Upper lobe of right lung (tissue), 1 donor: ENCODE results near the gene DNAJC11. TPM values are rescaled to one million over a fixed set of nuclear protein-coding genes. Genes with fewer than 3 reads are reported as not detected.

Source experiments
- ATAC-seq: fragments of 200-7000 bp; cut with Tn5 transposase; one replicate; pipeline ENCODE4 v1.9.1; 2020; ENCODE audit warnings: mild to moderate bottlenecking, moderate library complexity
- DNase-seq: peaks from one replicate; pipeline ENCODE4 v3.0.0-alpha.2; 2020
- H3K27ac ChIP-seq: fragments of 200-600 bp; one replicate; pipeline ENCODE4 v1.8.0; 2022
- H3K27me3 ChIP-seq: fragments of 200-600 bp; one replicate; pipeline ENCODE4 v1.8.0; 2022; ENCODE audit warnings: mild to moderate bottlenecking
- H3K36me3 ChIP-seq: fragments of 200-600 bp; one replicate; pipeline ENCODE4 v1.8.0; 2022
- H3K4me1 ChIP-seq: fragments of 200-600 bp; one replicate; pipeline ENCODE4 v1.8.0; 2022
- H3K4me3 ChIP-seq: fragments of 200-600 bp; one replicate; pipeline ENCODE4 v1.8.0; 2022; ENCODE audit warnings: mild to moderate bottlenecking
- H3K9me3 ChIP-seq: fragments of 200-600 bp; one replicate; pipeline ENCODE4 v1.8.0; 2022
- intact Hi-C: fragments of 100-400 bp; cut with DNase I; formaldehyde crosslinking; loops from one replicate; pipeline ENCODE4 v1.11.0; 2022
- long read RNA-seq: library from polyadenylated mRNA; unstranded; transcript quantifications from one replicate; pipeline ENCODE4 v2.0.0, GENCODE V29; 2021
- total RNA-seq: library from RNA; stranded (reverse); fragmentation: NEBNext Ultra II Directional; extraction: Animal tissue kit (Norgen Biotek cat#: 25700); gene quantifications from one replicate; pipeline ENCODE4 v1.2.1, GENCODE V29; 2021
- TF ChIP-seq, protein P1 (sequence below): fragments of 200-600 bp; IDR thresholded peaks from one replicate; pipeline ENCODE4 v1.8.0; 2022; ENCODE audit warnings: antibody characterized with exemption
- donor health status: DM: no; HTN: yes; CAD: no; lungs with severe emphysema.

Gene DNAJC11, protein sequence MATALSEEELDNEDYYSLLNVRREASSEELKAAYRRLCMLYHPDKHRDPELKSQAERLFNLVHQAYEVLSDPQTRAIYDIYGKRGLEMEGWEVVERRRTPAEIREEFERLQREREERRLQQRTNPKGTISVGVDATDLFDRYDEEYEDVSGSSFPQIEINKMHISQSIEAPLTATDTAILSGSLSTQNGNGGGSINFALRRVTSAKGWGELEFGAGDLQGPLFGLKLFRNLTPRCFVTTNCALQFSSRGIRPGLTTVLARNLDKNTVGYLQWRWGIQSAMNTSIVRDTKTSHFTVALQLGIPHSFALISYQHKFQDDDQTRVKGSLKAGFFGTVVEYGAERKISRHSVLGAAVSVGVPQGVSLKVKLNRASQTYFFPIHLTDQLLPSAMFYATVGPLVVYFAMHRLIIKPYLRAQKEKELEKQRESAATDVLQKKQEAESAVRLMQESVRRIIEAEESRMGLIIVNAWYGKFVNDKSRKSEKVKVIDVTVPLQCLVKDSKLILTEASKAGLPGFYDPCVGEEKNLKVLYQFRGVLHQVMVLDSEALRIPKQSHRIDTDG
- total RNA-seq, result 37.6 TPM
- long read RNA-seq, transcript DNAJC11-202 (16 exons, 3,311 nt), result major isoform, 113 of 131 reads
- long read RNA-seq, partial matches to known transcripts, result 8 of 131 reads
- long read RNA-seq, other reads (novel, unspliced or antisense), result 8 of 131 reads

DNA sequence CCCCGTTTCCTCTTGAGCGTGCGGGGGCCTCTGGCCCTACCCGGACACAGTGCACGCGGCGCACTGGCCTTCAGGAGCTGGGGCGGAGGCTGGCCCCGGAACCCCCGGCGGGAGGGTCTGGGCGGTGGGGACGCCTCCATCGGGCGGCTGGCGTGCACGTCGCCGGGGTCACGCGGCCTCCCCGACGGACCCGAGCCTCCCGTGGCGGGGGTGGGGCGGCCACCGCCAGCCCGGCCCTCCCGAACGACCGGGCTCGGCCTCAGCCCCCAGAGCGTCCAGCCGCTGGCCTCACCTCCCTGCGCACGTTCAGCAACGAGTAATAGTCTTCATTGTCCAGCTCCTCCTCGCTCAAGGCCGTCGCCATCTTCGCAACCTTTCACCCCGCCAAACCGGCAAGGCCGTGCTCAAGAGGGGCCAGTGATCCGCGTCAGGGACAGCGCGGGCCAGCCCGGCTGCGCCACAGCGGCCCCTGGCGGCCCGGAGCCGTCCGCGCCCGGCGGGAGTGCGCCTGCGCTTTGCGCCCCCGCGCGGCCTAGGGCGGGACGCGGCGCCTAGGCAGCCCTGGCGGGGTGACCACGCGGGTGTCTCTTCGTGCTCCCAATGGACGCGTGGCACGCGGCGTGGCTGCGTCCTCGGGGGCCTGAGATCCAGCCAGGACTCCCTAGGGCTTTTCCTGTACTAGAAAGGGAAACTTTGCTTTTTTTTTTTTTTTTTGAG, at the start of gene DNAJC11:
Gene DNAJC11 (minus strand): TSS at position 380 of the 717 bp plus-strand sequence. CDS start 16 bp downstream, at position 364.
- Histone ChIP-seq H3K9me3 (no peaks in the 10 kb centered on the region), H3K27me3 (no peaks in the 10 kb centered on the region), H3K36me3 (no peaks in the 10 kb centered on the region), H3K27ac (peak within 1 kb of the TSS; percentile 86), H3K4me3 (peak within 1 kb of the TSS; percentile 100), H3K4me1 (peaks cover 7% of the 10 kb centered on the region)
- intact Hi-C loops, result no loop called here
- DNase-seq, result peak; percentile 94
- peak; percentile 100 for ATAC-seq
- TF ChIP-seq, protein P1, sequence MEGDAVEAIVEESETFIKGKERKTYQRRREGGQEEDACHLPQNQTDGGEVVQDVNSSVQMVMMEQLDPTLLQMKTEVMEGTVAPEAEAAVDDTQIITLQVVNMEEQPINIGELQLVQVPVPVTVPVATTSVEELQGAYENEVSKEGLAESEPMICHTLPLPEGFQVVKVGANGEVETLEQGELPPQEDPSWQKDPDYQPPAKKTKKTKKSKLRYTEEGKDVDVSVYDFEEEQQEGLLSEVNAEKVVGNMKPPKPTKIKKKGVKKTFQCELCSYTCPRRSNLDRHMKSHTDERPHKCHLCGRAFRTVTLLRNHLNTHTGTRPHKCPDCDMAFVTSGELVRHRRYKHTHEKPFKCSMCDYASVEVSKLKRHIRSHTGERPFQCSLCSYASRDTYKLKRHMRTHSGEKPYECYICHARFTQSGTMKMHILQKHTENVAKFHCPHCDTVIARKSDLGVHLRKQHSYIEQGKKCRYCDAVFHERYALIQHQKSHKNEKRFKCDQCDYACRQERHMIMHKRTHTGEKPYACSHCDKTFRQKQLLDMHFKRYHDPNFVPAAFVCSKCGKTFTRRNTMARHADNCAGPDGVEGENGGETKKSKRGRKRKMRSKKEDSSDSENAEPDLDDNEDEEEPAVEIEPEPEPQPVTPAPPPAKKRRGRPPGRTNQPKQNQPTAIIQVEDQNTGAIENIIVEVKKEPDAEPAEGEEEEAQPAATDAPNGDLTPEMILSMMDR, result peak; percentile 77

DNA sequence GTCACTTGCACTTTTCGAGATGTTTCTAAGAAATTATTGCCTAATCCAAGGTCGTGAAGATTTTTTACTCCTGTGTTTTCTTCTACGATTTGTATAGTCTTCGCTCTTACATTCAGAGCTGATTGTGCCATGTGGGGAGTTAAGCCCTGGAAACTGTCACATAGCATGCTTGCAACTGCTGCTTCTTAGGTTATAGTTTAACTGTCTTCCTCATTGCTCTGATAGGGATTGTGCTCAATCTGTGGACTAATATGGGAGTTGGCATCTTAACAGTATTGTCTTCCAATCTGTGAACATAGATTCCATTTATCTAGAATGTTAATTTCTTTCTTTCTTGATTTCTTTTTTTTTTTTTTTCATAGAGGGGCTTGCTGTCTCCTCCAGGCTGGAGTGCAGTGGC, 48.9 kb upstream of the DNAJC11 start:
- DNase-seq (no peak), ATAC-seq (no peak)
- no peaks in the 10 kb centered on the region for H3K4me1 ChIP-seq
- intact Hi-C loops, result no loop called here
- H3K4me3 ChIP-seq, result no peak overlapping the region
- H3K36me3 ChIP-seq, result no peaks in the 10 kb centered on the region
- H3K27ac ChIP-seq, result no peak overlapping the region
- no peaks in the 10 kb centered on the region for H3K9me3 ChIP-seq
- TF ChIP-seq, protein P1, result no peak
- peaks cover 15% of the 10 kb centered on the region for H3K27me3 ChIP-seq

DNA sequence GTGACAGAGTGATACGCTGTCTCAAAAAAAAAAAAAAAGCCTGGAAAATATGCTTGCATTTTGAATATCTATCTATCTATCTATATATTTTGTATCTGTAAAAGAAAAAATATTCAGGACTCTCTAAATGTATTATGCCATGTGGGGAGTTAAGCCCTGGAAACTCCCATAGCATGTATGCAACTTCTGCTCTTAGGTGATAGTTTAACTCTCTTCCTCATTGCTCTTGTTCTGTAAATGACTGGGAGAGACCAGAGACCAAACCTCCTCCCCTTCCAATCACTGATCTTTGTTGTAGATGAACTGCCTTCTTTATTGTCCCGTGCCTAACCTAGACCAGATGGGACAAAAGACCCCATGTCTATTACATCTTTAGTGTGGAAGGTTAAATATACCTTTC, 46.1 kb upstream of the DNAJC11 start:
- TF ChIP-seq, protein P1, result no peak
- ATAC-seq (no peak), DNase-seq (no peak)
- no peak overlapping the region for H3K27ac ChIP-seq
- intact Hi-C loops, result no loop called here
- peaks cover 11% of the 10 kb centered on the region for H3K4me1 ChIP-seq
- no peaks in the 10 kb centered on the region for H3K36me3 ChIP-seq
- no peaks in the 10 kb centered on the region for H3K9me3 ChIP-seq
- H3K27me3 ChIP-seq, result peaks cover under 1% of the 10 kb centered on the region
- no peak overlapping the region for H3K4me3 ChIP-seq

DNA sequence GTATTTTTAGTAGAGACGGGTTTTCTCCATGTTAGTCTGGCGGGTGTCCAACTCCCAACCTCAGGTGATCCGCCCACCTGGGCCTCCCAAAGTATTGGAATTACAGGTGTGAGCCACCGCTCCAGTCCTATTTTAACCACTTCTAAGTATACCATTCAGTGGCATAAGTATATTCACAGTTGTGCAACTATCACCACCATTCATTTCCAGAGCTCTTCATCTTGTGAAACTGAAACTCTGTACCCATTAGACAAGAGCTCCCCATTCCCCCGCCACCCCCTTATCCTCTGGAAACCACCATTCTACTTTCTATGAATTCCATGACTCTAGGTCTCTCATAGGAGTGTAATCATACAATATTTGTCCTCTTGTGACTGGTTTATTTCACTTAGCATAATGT, 43.5 kb upstream of the DNAJC11 start:
- DNase-seq, result no peak
- Histone ChIP-seq H3K27ac (no peak overlapping the region), H3K27me3 (no peaks in the 10 kb centered on the region)

More for the DNA sequence above, 43.5 kb upstream of the DNAJC11 start:
- intact Hi-C loops, result no loop called here
- ATAC-seq, result no peak
- H3K4me3 ChIP-seq, result no peak overlapping the region
- TF ChIP-seq, protein P1, result no peak
- peaks cover 11% of the 10 kb centered on the region for H3K4me1 ChIP-seq
- H3K9me3 ChIP-seq, result no peaks in the 10 kb centered on the region
- no peaks in the 10 kb centered on the region for H3K36me3 ChIP-seq
